ENCODE measurements around the gene RNPC3.
"Not testable (repeated sequence)": the region's sequence is repeated elsewhere in the genome, so short reads cannot be mapped to it uniquely, and the experiment has no call there.

RNPC3 gene

GRCh38 chr1:103561643-103562395 lies 36.3 kb downstream of the RNPC3 start:
- DNase-seq: no peak

- DNase-seq: no peak
Measured at GRCh38 chr1:103563056-103563455, 37.6 kb downstream of the RNPC3 start.

DNA sequence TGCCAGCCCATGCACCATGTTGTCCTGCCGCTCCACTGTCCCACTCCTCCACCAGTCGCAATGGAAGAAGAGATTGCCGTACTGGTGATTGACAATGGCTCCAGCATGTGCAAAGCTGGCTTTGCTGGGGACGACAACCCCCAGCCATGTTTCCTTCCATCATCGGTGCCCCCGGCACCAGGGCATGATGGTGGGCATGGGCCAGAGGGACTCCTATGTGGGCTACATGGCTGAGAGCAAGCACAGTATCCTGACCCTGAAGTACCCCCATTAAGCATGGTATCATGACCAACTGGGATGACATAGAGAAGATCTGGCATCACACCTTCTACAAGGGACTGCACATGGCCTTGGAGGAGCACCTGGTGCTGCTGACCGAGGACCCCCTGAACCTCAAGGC lies 44.0 kb downstream of the RNPC3 start:
- no peak for DNase-seq

DNA sequence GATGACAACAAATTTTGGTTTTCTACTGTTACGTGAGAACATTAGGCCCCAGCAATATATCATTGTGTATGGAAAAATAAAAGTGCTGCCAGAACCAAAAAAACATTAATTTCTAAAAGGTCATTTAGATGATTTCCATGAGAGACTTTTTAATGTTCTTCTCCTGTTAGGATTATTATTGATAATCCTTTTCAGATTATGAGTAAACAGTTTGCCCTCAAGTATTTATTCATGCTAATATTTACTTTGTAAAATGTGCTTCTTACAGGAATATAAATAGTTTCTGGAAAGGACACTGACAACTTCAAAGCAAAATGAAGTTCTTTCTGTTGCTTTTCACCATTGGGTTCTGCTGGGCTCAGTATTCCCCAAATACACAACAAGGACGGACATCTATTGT lies 45.8 kb downstream of the RNPC3 start, which contains the start of gene AMY2B:
Gene AMY2B (plus strand): TSS at position 301 of the 400 bp plus-strand sequence. CDS start 14 bp downstream, at position 315.
- not testable (repeated sequence) for DNase-seq

GRCh38 chr1:103576065-103576464 lies 50.6 kb downstream of the RNPC3 start:
- no peak for DNase-seq

DNA sequence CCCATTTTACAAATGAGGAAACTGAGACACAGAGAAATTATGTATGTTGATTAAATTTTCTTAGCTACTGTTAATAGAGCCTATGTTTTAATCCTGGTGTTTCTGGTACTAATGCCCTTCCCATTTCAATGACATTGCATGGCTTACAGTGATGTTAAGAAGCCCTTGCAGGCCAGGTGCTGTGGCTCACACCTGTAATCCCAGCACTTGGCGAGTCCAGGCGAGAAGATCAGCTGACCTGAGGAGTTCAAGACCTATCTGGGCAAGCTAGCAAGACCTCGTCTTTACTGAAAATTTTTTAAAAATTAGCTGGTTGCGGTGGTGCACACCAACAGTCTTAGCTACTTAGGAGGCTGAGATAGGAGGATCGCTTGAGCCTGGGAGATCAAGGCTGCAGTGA lies 51.3 kb downstream of the RNPC3 start:
- DNase-seq: not testable (repeated sequence)

- no peak for DNase-seq
Measured at GRCh38 chr1:103582464-103582863, 57.0 kb downstream of the RNPC3 start.

DNA sequence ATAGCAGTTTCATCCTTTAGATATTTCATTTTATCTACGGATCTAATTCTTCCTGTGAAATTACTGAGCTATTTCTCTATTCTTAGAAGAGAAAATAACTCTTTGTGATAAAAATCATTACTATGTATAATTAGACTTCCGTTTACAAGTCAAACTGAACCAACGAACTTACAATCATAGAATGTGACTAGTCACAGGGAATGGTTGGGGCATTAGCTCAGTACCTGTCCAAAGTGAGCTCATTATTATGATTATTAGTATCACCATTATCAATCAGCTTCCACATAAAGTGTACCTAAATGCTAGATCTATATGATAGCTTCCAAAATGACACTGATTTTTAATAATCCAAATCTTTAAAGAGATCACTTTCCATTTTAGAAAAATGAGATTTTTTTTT lies 58.4 kb downstream of the RNPC3 start:
- no peak for DNase-seq

GRCh38 chr1:103584537-103584936 lies 59.0 kb downstream of the RNPC3 start:
- no peak for DNase-seq

DNA sequence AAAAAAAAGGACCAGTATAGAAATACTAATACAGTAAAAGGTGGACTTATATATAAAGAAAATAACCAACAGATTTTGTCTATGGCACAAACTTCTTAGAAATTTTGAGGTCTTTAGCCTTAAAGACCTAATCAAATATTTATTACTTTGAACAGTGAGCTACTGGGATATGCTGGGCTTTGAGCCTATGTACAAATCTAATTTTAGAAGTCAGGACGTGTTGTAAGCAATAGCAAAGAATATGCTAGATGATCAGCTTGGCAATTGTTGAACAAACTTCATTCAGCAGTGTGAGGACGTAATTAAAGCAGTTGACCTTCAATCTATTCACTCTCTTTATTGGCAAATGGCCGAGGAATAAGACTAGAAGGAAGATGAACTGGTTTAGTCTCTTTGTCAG lies 77.2 kb downstream of the RNPC3 start:
- DNase-seq: not testable (repeated sequence)

Measured in NCI-H526 (cell line).